GM12892 (cell line): ENCODE results near the gene PRKD1.

Source experiments
- POLR2A ChIP-seq: IDR thresholded peaks from 2 replicates; pipeline ENCODE4 v1.6.1; 2011; ENCODE audit warnings: low read depth, low read length, control low read depth
- POLR2AphosphoS5 ChIP-seq: IDR thresholded peaks from 2 replicates; pipeline ENCODE4 v1.6.1; 2011; ENCODE audit warnings: low read depth, low read length, control low read depth
- TAF1 ChIP-seq: IDR thresholded peaks from 2 replicates; pipeline ENCODE4 v1.6.1; 2011; ENCODE audit warnings: low read depth, mild to moderate bottlenecking, control low read depth, low read length, borderline replicate concordance

DNA sequence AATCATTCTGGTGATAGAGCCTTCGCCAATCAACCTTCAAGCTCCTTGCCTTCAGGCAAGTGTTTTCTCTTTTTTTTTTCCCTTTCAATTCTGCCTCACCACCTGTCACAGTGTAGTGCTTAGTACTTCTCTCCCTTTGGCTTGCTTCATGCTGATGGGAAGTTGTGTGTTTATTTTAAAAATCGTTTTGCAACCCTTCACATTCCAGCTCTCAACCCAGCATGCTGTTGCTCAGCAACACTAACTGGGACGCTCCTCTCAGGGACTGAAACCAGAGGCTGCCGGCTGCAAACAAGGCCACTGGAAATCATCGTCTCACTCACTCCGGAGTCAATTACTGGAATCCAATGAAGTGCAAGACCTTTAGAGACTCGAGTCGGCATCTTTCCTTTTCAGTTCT, 342.7 kb downstream of the PRKD1 start:
- TF ChIP-seq POLR2AphosphoS5 (no peak), POLR2A (no peak), TAF1 (no peak)
